ENCODE results near the gene CXCR6. TPM values are rescaled to one million over a fixed set of nuclear protein-coding genes. Genes with fewer than 3 reads are reported as not detected.

Gene CXCR6
- polyA plus RNA-seq, 2 of the 4 experiments (the other 2 are of a cell fraction): not detected

GRCh38 chr3:45917146-45917898 is 25.9 kb upstream of the CXCR6 start:
- H3K4me3 ChIP-seq: no peak overlapping the region
- no peaks in the 10 kb centered on the region; the same call in 2 of the 3 replicates for H3K4me1 ChIP-seq
- POLR2A ChIA-PET: no interaction called here
- H3K9me3 ChIP-seq: no peaks in the 10 kb centered on the region
- H3K4me2 ChIP-seq: no peak overlapping the region
- no peak for FAIRE-seq
- 84% methylated on average over 6 of the region's 6 CpGs for WGBS (ENCODE audit: missing lambda C conversion rate)
- CTCF ChIA-PET: no interaction called here
- no peak for TF ChIP-seq ZFP36 (IDR thresholded peaks at IDR 0.05; ENCODE audit: borderline replicate concordance, partially characterized antibody)
- no peak for TF ChIP-seq ZNF302 (CRISPR knock-in tag; IDR thresholded peaks at IDR 0.05)
- TF ChIP-seq HOXA7 (CRISPR knock-in tag; IDR thresholded peaks at IDR 0.05): no peak
- TF ChIP-seq GATA3 (IDR thresholded peaks at IDR 0.05; ENCODE audit: borderline replicate concordance): no peak
- no peak for TF ChIP-seq ZC3H11A (IDR thresholded peaks at IDR 0.05)
- ATAC-seq: no peak
- H3K27ac ChIP-seq: no peak overlapping the region
- no peak for DNase-seq (ENCODE audit: low read depth in 1 of 2, low spot score in 1 of 2)

DNA sequence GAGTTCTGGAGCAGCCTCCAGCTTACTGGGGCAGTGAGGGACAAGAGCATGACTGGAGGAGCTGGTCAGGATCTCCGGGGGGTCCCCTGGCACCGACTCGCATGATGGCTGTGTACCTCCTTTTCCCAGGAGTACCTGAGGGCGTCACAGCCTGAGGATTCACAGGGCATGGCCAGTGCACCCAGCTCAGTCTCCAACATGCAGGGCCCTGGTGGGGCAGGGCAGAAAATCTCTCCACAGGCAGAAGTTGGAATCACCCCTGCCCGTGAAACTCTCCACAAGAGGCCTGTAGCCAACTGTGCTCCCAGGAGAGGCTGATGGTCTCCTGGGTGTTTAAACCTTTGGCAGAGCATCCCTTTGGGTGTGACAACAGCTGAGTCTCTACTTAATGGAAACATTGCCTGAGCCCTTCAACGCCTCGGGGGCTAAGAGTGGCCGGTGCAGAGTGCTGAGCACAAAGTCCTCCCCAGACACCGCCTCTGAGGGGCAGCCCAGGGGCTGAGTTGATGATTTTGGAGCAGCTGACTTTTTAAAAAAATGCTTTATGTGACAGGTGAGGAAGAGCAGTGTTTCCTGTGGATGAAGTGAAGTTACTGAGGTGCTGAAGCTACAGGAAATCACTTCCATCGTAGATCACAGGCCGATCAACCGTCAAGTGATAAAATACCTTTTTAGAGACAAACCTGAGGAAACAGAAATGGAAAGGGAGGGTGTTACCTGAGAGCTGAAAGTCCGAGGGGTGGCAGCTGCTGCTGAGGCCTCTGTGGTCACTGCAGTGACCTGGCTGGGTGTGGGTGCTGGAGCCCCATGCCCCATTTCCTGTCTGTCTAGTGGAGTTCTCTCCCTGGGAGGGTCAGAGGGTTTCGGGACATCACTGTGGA is 21.9 kb upstream of the CXCR6 start:
- DNase-seq (ENCODE audit: low read depth in 1 of 2, low spot score in 1 of 2) (no peak), FAIRE-seq (no peak), ATAC-seq (no peak)
- Histone ChIP-seq H3K4me3 (no peak overlapping the region), H3K4me2 (no peak overlapping the region), H3K27ac (no peak overlapping the region), H3K4me1 (no peaks in the 10 kb centered on the region), H3K9me3 (no peaks in the 10 kb centered on the region)
- 83% methylated on average over 8 of the region's 14 CpGs for WGBS (ENCODE audit: missing lambda C conversion rate)
- POLR2A ChIA-PET: no interaction called here
- TF ChIP-seq KDM5A (IDR thresholded peaks at IDR 0.05): no peak
- TF ChIP-seq ZC3H11A (IDR thresholded peaks at IDR 0.05): no peak
- TF ChIP-seq, protein P1, sequence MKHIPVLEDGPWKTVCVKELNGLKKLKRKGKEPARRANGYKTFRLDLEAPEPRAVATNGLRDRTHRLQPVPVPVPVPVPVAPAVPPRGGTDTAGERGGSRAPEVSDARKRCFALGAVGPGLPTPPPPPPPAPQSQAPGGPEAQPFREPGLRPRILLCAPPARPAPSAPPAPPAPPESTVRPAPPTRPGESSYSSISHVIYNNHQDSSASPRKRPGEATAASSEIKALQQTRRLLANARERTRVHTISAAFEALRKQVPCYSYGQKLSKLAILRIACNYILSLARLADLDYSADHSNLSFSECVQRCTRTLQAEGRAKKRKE (CRISPR knock-in tag; IDR thresholded peaks at IDR 0.05; ENCODE audit: low read depth): no peak
- TF ChIP-seq EHF (CRISPR knock-in tag; IDR thresholded peaks at IDR 0.05): no peak
- no peak for TF ChIP-seq NR3C1 (IDR thresholded peaks at IDR 0.05)
- no peak for TF ChIP-seq POLR2A (IDR thresholded peaks at IDR 0.05; ENCODE audit: low read length)
- TF ChIP-seq, protein P2, sequence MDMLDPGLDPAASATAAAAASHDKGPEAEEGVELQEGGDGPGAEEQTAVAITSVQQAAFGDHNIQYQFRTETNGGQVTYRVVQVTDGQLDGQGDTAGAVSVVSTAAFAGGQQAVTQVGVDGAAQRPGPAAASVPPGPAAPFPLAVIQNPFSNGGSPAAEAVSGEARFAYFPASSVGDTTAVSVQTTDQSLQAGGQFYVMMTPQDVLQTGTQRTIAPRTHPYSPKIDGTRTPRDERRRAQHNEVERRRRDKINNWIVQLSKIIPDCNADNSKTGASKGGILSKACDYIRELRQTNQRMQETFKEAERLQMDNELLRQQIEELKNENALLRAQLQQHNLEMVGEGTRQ (IDR thresholded peaks at IDR 0.05): no peak
- TF ChIP-seq JUNB (IDR thresholded peaks at IDR 0.05): no peak
- TF ChIP-seq BHLHE40 (IDR thresholded peaks at IDR 0.05; ENCODE audit: low read depth, low read length): no peak
- no peak for TF ChIP-seq MYC (IDR thresholded peaks at IDR 0.05; ENCODE audit: borderline replicate concordance, low read length)
- TF ChIP-seq JUN (IDR thresholded peaks at IDR 0.05): no peak
- no peak for TF ChIP-seq TFCP2L1 (CRISPR knock-in tag; IDR thresholded peaks at IDR 0.05)
- no peak for TF ChIP-seq CBX2 (IDR thresholded peaks at IDR 0.05; ENCODE audit: borderline replicate concordance, low read depth)
- no peak for TF ChIP-seq CBX8 (IDR thresholded peaks at IDR 0.05)
- TF ChIP-seq RAD21 (conservative IDR thresholded peaks at IDR 0.05 in 1 of 2, IDR thresholded peaks at IDR 0.05 in 1 of 2): no peak
- no peak for TF ChIP-seq RCOR1 (IDR thresholded peaks at IDR 0.05; ENCODE audit: low read depth, low read length)
- TF ChIP-seq ESRRA (IDR thresholded peaks at IDR 0.05; ENCODE audit: borderline replicate concordance, low read length): no peak
- no peak for TF ChIP-seq ZNF302 (CRISPR knock-in tag; IDR thresholded peaks at IDR 0.05)
- no peak for TF ChIP-seq HOXA7 (CRISPR knock-in tag; IDR thresholded peaks at IDR 0.05)
- CTCF ChIA-PET: interaction anchor here (0.9 to 2.1 kb wide), 6 partner anchors 9 to 160 kb away, joined by 3 to 7 read pairs (median 4); no protein-coding TSS in a partner anchor

- no peak for DNase-seq (ENCODE audit: low read depth in 1 of 2, low spot score in 1 of 2)
- Histone ChIP-seq H3K9me3 (no peaks in the 10 kb centered on the region), H3K27ac (no peak overlapping the region), H3K4me3 (no peak overlapping the region), H3K4me1 (no peaks in the 10 kb centered on the region), H3K4me2 (no peak overlapping the region)
- FAIRE-seq: no peak
- ChIA-PET CTCF (interaction anchor here (1.2 to 2.5 kb wide), 4 partner anchors 8 to 161 kb away, joined by 4 to 9 read pairs (median 6); no protein-coding TSS in a partner anchor), POLR2A (no interaction called here)
- ATAC-seq: no peak
- WGBS (ENCODE audit: missing lambda C conversion rate): 92% methylated on average over 3 of the region's 3 CpGs
- TF ChIP-seq NFE2L2 (conservative IDR thresholded peaks at IDR 0.05; ENCODE audit: low read length) (no peak), NPAS2 (CRISPR knock-in tag; IDR thresholded peaks at IDR 0.05; ENCODE audit: borderline replicate concordance) (no peak), GATA3 (IDR thresholded peaks at IDR 0.05; ENCODE audit: borderline replicate concordance) (no peak), SMC3 (IDR thresholded peaks at IDR 0.05) (no peak), CHD2 (IDR thresholded peaks at IDR 0.05; ENCODE audit: low read length, partially characterized antibody) (no peak), MAZ (IDR thresholded peaks at IDR 0.05; ENCODE audit: borderline replicate concordance, low read depth, low read length) (no peak), HEYL (CRISPR knock-in tag; IDR thresholded peaks at IDR 0.05) (no peak), PHF8 (IDR thresholded peaks at IDR 0.05; ENCODE audit: borderline replicate concordance, low read depth) (no peak)
- TF ChIP-seq, protein P3, sequence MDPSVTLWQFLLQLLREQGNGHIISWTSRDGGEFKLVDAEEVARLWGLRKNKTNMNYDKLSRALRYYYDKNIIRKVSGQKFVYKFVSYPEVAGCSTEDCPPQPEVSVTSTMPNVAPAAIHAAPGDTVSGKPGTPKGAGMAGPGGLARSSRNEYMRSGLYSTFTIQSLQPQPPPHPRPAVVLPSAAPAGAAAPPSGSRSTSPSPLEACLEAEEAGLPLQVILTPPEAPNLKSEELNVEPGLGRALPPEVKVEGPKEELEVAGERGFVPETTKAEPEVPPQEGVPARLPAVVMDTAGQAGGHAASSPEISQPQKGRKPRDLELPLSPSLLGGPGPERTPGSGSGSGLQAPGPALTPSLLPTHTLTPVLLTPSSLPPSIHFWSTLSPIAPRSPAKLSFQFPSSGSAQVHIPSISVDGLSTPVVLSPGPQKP (IDR thresholded peaks at IDR 0.05; ENCODE audit: low read depth, low read length): no peak
Observed at GRCh38 chr3:45922039-45922326, 21.3 kb upstream of the CXCR6 start.
